HCT116 (cell line): ENCODE measurements around the gene TRIM41. TPM values are rescaled to one million over a fixed set of nuclear protein-coding genes. Genes with fewer than 3 reads are reported as not detected.

Experiments
- ATAC-seq: fragments of 200-7000 bp; cut with Tn5 transposase; 2 replicates; pipeline ENCODE4 v1.9.1; 2020; ENCODE audit warnings: mild to moderate bottlenecking, moderate library complexity
- BruUV-seq: library from RNA; stranded (reverse); fragments of 400-500 nt; replicated peaks from 2 replicates; lab custom pipeline; 2021; lab: Mats Ljungman, UMichigan
- CTCF ChIA-PET: fragments of 300-600 bp; sonication (Branson Sonifier 250); formaldehyde crosslinking; loops from one replicate; lab custom pipeline; 2021; ENCODE audit warnings: antibody characterized with exemption; lab: Charles Lee
- POLR2A ChIA-PET: fragments of 300-600, 350-600 bp; sonication (Branson Sonifier 250); formaldehyde crosslinking; loops from one replicate; lab custom pipeline; 2021; ENCODE audit warnings: antibody characterized with exemption; lab: Charles Lee
- RAD21 ChIA-PET, 2 experiments: fragments of 300-600 bp; sonication (Branson Sonifier 250); formaldehyde crosslinking; loops; one replicate each; lab custom pipeline; 2023; ENCODE audit warnings: low total read pairs in 2 of 2; ENCODE audit not compliant: uncharacterized antibody in 2 of 2, unreplicated experiment in 2 of 2, low non-redundant PET in 1 of 2; lab: Charles Lee
- DNase-seq: peaks from one replicate; pipeline ENCODE4 v3.0.0-alpha.2; 2010; ENCODE audit warnings: low read depth, low spot score
- H2AFZ ChIP-seq: fragments of 200-600 bp; shearing (Covaris generic), sonication (generic); 2 replicates; pipeline ENCODE4 v1.6.1; 2017; ENCODE audit warnings: low read depth, mixed run types, mixed read lengths, antibody characterized with exemption, low read length; ENCODE audit not compliant: poor library complexity, severe bottlenecking
- H3K27ac ChIP-seq: 2 replicates; pipeline ENCODE4 v1.5.1; 2012; ENCODE audit warnings: low read depth, low read length
- H3K27me3 ChIP-seq: fragments of 200-600 bp; sonication (generic); 2 replicates; pipeline ENCODE4 v1.6.1; 2016; ENCODE audit warnings: mixed run types, low read length, mixed read lengths; ENCODE audit not compliant: insufficient read depth
- H3K36me3 ChIP-seq, 2 experiments: fragments of 200-500 bp in 1 of 2; fragments of 200-600 bp in 1 of 2; sonication (Bioruptor generic) in 1 of 2; sonication (generic) in 1 of 2; 2 replicates each; pipeline versions ENCODE4 v1.5.1 to v1.6.1; 2014 to 2016; ENCODE audit warnings: low read length in 2 of 2, inconsistent platforms in 1 of 2, mixed read lengths in 1 of 2, mixed run types in 1 of 2; ENCODE audit not compliant: insufficient read depth in 2 of 2, control insufficient read depth in 1 of 2
- H3K4me1 ChIP-seq, 2 experiments: fragments of 200-600 bp in 1 of 2; sonication (generic) in 1 of 2; 2 replicates each; pipeline versions ENCODE4 v1.5.1 to v1.6.1; 2012 to 2017; ENCODE audit warnings: low read length in 2 of 2, inconsistent platforms in 1 of 2, mild to moderate bottlenecking in 1 of 2, mixed read lengths in 1 of 2, mixed run types in 1 of 2, moderate library complexity in 1 of 2; ENCODE audit not compliant: insufficient read depth in 2 of 2, control insufficient read depth in 1 of 2
- H3K4me2 ChIP-seq: fragments of 200-600 bp; sonication (generic); 2 replicates; pipeline ENCODE4 v1.6.1; 2017; ENCODE audit warnings: mixed run types, low read length, mixed read lengths
- H3K4me3 ChIP-seq, 2 experiments: fragments of 200-600 bp in 1 of 2; sonication (generic) in 1 of 2; replicated peaks in 1 of 2; 2 replicates each; pipeline ENCODE4 v1.5.1; 2011 to 2016; ENCODE audit warnings: low read length in 2 of 2, control low read depth in 1 of 2, low read depth in 1 of 2, mild to moderate bottlenecking in 1 of 2, mixed read lengths in 1 of 2, mixed run types in 1 of 2
- H3K79me2 ChIP-seq: fragments of 200-600 bp; sonication (generic); 2 replicates; pipeline ENCODE4 v1.6.1; 2017; ENCODE audit warnings: mild to moderate bottlenecking, mixed run types, low read length, moderate library complexity, mixed read lengths; ENCODE audit not compliant: insufficient read depth
- H3K9ac ChIP-seq: fragments of 200-600 bp; sonication (generic); 2 replicates; pipeline ENCODE4 v1.6.1; 2016; ENCODE audit warnings: low read length, mixed read lengths
- H3K9me2 ChIP-seq: fragments of 200-600 bp; sonication (generic), shearing (Covaris generic); 2 replicates; pipeline ENCODE4 v1.6.1; 2017; ENCODE audit warnings: mixed run types, mild to moderate bottlenecking, moderate library complexity; ENCODE audit not compliant: insufficient read depth
- H3K9me3 ChIP-seq, 2 experiments: fragments of 200-500 bp in 1 of 2; fragments of 200-600 bp in 1 of 2; sonication (Bioruptor generic) in 1 of 2; sonication (generic) in 1 of 2; 2 replicates each; pipeline ENCODE4 v1.6.1; 2014 to 2017; ENCODE audit warnings: low read length in 2 of 2, mixed read lengths in 2 of 2, inconsistent platforms in 1 of 2, low read depth in 1 of 2, mild to moderate bottlenecking in 1 of 2, mixed run types in 1 of 2, moderate library complexity in 1 of 2; ENCODE audit not compliant: control insufficient read depth in 1 of 2, insufficient read depth in 1 of 2
- H4K20me1 ChIP-seq: fragments of 200-600 bp; sonication (generic), shearing (Covaris generic); 2 replicates; pipeline ENCODE4 v1.6.1; 2017; ENCODE audit warnings: mixed run types, mild to moderate bottlenecking, moderate library complexity; ENCODE audit not compliant: insufficient read depth
- EGR1 ChIP-seq: IDR thresholded peaks from 2 replicates; pipeline ENCODE4 v1.6.1; 2012; ENCODE audit warnings: low read depth
- POLR2AphosphoS5 ChIP-seq: IDR thresholded peaks from 2 replicates; pipeline ENCODE4 v1.6.1; 2011; ENCODE audit warnings: mild to moderate bottlenecking, low read depth, low read length, moderate library complexity
- SP1 ChIP-seq: IDR thresholded peaks from 2 replicates; pipeline ENCODE4 v1.6.1; 2012; ENCODE audit warnings: low read depth
- ZNF274 ChIP-seq: fragments of 200-500 bp; sonication (Bioruptor generic); IDR thresholded peaks from 2 replicates; pipeline ENCODE4 v1.6.1; 2014; ENCODE audit warnings: mild to moderate bottlenecking, low read depth, low read length, inconsistent platforms
- intact Hi-C: fragments of 100-400 bp; cut with micrococcal nuclease; formaldehyde crosslinking; loops from 2 replicates; pipeline ENCODE4 v1.10.0; 2022
- total RNA-seq: library from RNA; stranded (reverse); gene quantifications from one replicate; pipeline ENCODE4 v1.2.1, GENCODE V29; 2021; ENCODE audit not compliant: unreplicated experiment

The TRIM41 gene
- total RNA-seq, 1 experiment from 2014 or later = 51.8 TPM

DNA sequence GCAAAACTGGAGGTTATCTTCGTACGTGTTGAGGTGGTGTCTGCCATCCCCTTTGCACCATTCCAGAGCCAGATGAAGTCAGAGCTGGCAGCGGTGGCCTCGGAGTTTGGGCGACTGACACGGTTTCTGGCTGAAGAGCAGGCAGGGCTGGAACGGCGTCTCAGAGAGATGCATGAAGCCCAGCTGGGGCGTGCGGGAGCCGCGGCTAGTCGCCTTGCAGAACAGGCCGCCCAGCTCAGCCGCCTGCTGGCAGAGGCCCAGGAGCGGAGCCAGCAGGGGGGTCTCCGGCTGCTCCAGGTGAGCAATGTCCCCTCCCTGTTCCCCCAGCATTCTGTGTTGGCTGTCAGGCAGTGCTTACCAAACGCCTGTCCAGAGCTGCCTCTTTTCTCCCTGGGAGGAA lies 9.5 kb downstream of the TRIM41 start (continued):
- TF ChIP-seq ZNF274 = no peak
- TF ChIP-seq SP1 = no peak
- TF ChIP-seq, all 23 proteins: peak for 0

DNA sequence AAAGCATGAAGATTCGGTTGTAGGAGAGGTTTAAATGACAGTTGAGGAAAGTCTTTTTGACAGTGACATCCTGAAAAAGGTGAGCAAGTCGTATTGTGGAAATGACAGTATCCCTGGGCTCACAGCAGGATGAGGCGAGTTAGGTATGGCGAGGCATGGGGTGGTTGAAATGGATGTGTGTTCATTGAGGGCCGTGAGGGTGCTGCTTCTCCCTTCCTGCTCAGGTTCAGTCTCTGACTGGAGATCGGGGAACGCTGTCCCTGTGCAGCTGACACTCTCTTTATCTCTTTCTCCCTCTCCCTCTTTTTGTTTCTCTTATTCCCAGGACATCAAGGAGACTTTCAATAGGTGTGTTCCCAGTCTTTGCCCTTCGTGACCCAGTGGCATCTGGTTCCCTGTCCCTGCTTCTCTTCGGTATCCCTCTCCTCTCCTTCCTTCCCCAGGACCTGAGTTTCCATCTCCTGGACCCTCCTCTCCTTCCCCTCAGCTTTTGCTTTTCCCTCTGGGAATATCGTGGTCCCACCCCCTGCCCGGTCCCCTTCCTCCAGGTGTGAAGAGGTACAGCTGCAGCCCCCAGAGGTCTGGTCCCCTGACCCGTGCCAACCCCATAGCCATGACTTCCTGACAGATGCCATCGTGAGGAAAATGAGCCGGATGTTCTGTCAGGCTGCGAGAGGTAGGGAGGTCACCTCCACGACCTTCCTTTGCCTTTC lies 10.2 kb downstream of the TRIM41 start:
- Histone ChIP-seq H3K9ac (no peak overlapping the region), H2AFZ (no peak overlapping the region), H3K4me2 (no peak overlapping the region), H3K4me1 (no peaks in the 10 kb centered on the region), H4K20me1 (peaks cover 25% of the 10 kb centered on the region; the same call in 1 of the 2 replicates), H3K27me3 (no peaks in the 10 kb centered on the region), H3K4me3 (no peak overlapping the region), H3K9me3 (no peaks in the 10 kb centered on the region), H3K79me2 (peaks cover 23% of the 10 kb centered on the region), H3K27ac (0 out of 2 replicates have a peak overlapping the region, but pooled peaks have one; percentile 4), H3K36me3 (peaks cover 27 to 34% of the 10 kb centered on the region in 2 experiments), H3K9me2 (no peaks in the 10 kb centered on the region)
- TF ChIP-seq POLR2AphosphoS5 (0 out of 2 replicates have a peak, but pooled peaks have one; percentile 23), EGR1 (no peak)
- POLR2A ChIA-PET = interaction anchor here (0.7 kb wide), 2 partner anchors 10 to 11 kb away, joined by 3 read pairs; partner anchors contain the start of gene RACK1
- no peak for DNase-seq
- ATAC-seq = no peak
- intact Hi-C loops = no loop called here
- CTCF ChIA-PET = no interaction called here
- no TSS peak for BruUV-seq
- RAD21 ChIA-PET = no interaction called here

DNA sequence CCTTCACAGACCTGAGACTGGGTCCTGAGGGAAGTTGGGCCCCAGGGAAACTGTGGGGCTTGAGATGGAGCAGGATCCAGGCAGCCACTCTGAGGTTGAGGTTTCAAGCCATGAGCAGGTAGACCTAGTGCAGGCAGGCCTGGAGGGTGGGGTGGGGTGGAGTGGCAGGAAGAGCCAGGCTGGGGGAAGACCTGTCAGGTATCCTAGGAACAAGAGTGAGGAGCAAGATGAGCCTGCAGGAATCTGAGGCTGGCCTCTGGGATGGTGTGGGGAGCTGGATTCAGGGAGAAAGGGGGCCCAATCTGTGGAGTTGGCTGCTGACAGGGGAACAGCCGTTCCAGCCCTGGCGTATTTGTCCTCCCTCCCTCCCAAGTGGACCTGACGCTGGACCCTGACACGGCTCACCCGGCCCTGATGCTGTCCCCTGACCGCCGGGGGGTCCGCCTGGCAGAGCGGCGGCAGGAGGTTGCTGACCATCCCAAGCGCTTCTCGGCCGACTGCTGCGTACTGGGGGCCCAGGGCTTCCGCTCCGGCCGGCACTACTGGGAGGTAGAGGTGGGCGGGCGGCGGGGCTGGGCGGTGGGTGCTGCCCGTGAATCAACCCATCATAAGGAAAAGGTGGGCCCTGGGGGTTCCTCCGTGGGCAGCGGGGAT lies 10.8 kb downstream of the TRIM41 start:
- Histone ChIP-seq H3K4me3 (no peak overlapping the region), H3K36me3 (peaks cover 33 to 41% of the 10 kb centered on the region in 2 experiments), H3K27ac (no peak overlapping the region), H3K9me2 (no peaks in the 10 kb centered on the region), H3K9me3 (no peaks in the 10 kb centered on the region), H3K27me3 (no peaks in the 10 kb centered on the region), H3K4me1 (no peaks in the 10 kb centered on the region), H3K79me2 (peaks cover 28% of the 10 kb centered on the region), H2AFZ (no peak overlapping the region), H4K20me1 (peaks cover 32% of the 10 kb centered on the region; the same call in 1 of the 2 replicates), H3K9ac (no peak overlapping the region), H3K4me2 (no peak overlapping the region)
- RAD21 ChIA-PET = no interaction called here
- CTCF ChIA-PET = no interaction called here
- intact Hi-C loops = no loop called here
- ATAC-seq (peak; percentile 20), DNase-seq (no peak)
- POLR2A ChIA-PET = interaction anchor here (1.2 to 1.9 kb wide), 2 partner anchors 10 kb away, joined by 4 to 11 read pairs; partner anchors contain the start of genes RACK1 and TRIM41
- TF ChIP-seq POLR2AphosphoS5 (0 out of 2 replicates have a peak, but pooled peaks have one; percentile 8), SP1 (no peak)
- BruUV-seq = no TSS peak
